Left forelimb (tissue), 1 donor: ENCODE results near the gene CLSTN1.

Experiments used
- DNase-seq: peaks from one replicate; pipeline ENCODE4 v3.0.0-alpha.2; 2018; ENCODE audit warnings: low spot score

The CLSTN1 gene

GRCh38 chr1:9850442-9851162, 26.8 kb upstream of the CLSTN1 start:
- no peak for DNase-seq

DNA sequence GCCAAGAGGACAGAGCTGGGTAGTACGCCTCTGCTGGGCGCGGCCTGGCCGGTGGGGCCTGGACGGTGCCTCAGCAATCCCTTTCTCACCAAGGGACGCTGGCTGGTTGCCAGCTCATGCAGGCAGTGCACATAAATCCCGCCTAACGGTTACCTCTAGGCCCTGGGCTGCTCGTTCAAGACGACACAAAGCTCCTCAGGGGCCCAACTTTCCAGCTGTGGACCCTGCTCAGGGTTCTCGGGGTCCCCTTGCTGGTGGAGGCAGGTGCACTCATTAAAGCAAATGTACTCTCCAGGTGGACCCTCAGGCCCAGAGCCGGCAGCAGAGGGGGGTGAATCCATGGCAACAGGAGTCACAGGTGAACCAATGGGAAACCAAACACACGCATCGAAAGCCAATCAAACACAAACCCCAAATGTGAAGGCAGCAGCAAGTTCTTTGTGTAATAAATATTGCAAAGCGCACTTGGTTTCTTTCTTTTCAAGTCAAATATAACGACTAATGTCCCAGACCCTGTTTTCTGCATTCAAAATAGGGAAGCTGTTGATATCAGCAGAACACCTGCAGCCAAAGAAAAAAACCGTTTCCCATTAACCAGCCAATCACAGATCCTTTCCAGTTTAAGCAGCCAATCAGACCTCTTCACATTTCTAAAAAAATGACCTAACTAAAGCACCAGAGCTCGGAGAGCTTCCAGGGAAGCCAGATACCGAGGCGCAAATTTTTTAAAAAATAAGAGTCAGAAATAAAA, 26.1 kb upstream of the CLSTN1 start:
- DNase-seq = no peak

GRCh38 chr1:9848022-9848421, 24.3 kb upstream of the CLSTN1 start:
- DNase-seq = no peak

DNA sequence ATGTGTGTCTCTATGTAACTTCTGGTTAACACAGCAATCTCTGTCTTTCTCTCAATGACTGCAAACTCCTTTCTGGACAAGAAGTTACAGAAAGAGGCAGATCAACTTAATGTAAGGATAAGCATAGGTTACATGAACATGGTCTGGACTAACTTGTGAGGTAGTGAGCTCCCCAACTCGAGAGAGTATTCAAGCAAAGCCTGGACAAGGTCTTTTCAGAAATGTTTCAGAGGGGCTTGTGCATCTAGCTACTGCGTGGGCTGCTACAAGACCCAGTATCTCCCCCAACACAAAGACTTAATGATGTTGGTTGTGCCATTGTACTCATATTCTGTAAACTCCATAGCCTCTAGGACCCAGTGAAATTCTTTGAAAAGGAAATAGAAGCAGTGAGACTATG, 23.5 kb upstream of the CLSTN1 start:
- DNase-seq = no peak

GRCh38 chr1:9846611-9847171, 22.9 kb upstream of the CLSTN1 start:
- DNase-seq = no peak

GRCh38 chr1:9845914-9846313, 22.1 kb upstream of the CLSTN1 start:
- no peak for DNase-seq

DNA sequence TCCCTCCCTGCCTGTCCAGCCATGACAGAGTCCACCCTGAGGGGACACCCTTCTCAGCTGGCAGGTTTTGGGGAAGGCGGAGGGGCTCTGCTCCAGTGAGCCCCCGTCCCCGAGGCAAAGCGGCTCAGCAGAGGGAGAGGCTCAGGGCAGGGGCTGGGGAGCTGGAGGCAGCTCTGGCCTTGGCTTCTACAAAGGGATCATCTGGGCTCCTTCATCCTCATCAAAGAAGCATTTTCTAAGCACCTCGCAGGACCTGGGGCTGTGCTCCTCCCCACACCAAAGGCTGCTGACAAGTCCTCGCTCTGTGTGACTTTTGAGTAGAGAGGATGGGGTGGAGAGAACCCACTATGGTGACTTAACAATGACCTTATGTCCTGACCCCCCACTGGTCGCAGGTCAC, 21.0 kb upstream of the CLSTN1 start:
- no peak for DNase-seq

- DNase-seq = no peak
Measured at GRCh38 chr1:9844106-9844505, 20.3 kb upstream of the CLSTN1 start.

GRCh38 chr1:9843576-9843945, 19.8 kb upstream of the CLSTN1 start:
- DNase-seq = no peak

DNA sequence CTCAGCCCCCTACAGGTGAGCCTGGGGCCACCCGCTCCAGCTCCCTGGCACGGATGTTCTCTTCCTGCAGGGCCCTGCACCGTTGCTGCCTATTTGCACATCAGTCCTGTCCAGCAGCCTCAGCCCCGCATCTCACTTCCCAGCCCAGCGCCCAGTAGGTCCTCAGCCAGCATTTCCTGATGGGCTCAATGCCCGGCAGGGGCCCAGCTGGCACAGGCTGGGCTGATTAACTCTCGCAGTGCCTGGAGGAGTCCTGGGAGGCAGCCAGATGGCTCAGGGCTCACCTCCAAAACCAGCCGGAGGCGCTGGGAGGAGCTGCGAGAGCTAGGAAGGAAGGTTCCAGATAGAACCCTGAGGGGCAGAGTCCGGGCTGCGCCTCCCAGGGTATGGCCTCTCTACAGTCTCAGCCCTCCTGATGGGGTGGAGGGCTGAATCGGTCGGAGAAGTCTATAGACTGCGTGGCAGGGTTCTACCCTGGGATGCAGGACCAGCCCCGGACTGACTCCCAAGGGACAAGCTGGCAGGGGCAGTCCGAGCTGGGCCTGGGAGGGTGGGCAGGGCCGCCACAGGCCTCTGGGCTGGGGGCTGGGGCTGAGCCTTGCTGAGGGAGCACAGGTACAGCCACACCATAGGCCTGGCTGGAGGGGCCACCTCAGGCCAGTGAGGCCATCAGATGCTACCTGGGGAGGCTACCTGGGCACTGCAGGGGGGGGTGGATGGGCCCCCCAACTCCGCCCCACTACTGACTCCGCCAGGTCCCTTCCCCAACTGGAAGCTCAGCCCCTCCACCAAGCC, 19.2 kb upstream of the CLSTN1 start:
- no peak for DNase-seq

DNA sequence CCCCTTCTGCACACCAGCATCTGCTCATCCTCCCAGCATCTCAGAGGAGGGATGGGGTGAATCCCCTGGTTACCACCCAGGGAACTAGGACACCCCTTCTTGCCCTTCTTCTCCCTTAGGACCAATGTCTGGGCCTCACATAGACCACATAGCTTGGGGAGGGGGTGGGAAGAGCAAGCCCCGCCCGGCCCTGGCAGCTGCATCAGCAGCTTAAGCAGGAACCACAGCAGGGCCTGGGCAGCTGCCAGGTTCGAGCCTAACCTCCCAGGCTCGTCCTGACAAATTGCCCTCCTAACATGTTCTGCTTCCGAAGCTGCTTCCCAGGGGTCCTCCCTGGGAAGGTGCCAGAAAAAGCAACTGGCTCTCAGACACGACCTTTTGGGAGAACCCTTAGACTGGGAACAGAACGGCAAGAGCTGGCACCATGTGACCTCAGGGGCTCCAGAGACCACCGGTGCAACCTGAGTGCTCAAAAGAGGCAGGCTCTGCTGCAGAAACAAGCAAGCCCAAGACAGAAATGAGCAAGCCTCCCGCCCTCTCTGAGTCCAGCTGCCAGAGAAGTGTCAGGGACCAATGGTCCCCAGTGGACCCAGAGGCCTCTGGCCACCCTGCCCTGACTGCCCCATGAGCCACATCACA, 18.4 kb upstream of the CLSTN1 start:
- no peak for DNase-seq

- DNase-seq = no peak
Measured at GRCh38 chr1:9841460-9841859, 17.7 kb upstream of the CLSTN1 start.

DNA sequence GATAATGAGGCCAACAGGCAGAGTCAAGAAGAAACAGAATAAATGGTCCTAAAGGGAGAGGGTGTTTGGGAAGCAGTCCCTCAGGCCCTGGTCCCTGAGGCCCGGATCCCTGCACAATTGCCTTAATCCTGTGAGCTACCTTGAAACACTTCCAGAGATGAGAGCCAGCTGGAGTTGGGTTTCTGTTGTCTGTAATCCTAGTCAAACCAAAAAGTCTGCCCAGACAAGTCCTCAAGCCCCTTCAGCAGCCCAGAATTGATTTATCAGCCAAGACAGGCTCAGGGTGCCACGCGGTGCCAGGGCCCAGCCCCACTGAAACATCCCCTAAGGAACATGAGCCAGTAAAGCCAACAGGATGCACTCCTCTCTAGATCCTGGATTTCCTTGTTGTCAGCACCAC, 16.4 kb upstream of the CLSTN1 start:
- no peak for DNase-seq

GRCh38 chr1:9838946-9839345, 15.2 kb upstream of the CLSTN1 start:
- DNase-seq = no peak

GRCh38 chr1:9836632-9836960, 12.8 kb upstream of the CLSTN1 start:
- no peak for DNase-seq

- DNase-seq = no peak
Measured at GRCh38 chr1:9835758-9836631, 12.2 kb upstream of the CLSTN1 start.

DNA sequence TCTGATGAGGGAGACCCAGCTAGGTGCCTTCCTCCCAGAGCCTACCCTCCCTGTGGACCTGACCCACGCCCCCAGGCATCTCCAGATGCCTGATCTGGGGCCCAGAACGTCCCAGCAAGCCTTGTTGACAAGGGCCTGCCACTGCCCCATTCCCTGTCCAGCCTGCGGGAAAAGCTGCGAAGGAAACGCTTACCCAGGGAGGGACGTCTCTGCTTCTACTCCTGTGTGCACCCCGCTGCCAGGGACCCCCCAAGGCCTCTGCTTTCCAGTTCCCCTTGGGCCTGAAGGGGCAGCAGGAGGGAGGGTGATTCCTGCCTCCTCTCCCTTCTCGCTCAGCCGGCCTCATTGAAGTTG, 11.6 kb upstream of the CLSTN1 start:
- DNase-seq = no peak

DNA sequence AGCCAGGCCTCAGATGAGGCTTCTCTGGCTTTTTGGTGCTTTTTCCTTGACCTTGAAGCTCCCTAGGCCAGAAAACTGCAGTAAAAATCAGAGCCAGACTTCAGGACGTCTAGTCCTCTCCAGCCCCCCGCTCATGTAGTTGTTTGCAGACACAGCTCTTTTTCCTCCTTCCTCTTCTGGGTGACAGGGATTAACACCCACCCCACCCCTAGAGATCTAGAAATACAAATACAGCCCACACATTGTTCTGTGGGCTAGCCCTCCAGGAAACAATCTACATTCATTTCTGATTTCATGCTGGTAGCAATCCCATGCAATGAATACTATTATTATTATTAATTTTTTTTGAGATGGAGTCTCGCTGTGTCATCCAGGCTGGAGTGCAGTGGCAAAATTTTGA, 9.9 kb upstream of the CLSTN1 start:
- DNase-seq = no peak

GRCh38 chr1:9827558-9828185, 3.9 kb upstream of the CLSTN1 start:
- DNase-seq = no peak

GRCh38 chr1:9826616-9827015, 2.9 kb upstream of the CLSTN1 start:
- DNase-seq = no peak

DNA sequence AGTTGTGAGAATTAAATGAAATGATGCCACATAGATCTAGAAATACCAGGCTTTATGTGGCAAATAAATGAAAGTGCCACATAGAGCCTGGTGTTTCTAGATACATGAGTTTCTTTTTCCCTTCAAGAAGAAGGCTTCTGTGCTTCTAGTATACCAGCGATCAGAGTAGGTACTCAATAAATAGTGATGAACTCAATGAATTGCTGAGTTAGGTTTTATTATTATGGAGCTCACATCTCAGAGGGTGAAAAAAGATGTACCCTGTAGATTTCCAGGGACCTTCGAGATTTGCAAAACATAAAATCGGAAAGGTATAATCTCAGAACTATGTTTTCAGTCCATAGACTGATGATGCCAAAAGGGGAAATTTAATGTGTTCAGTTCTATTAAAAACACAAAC, 2.3 kb upstream of the CLSTN1 start:
- DNase-seq = no peak
